Measurements from ENCODE around the gene LSM14A. TPM values are rescaled to one million over a fixed set of nuclear protein-coding genes. Genes with fewer than 3 reads are reported as not detected.

LSM14A gene
- total and polyA plus RNA-seq, 2 of the 13 experiments (the other 11 are each of a cell fraction or from before 2014, with no cell fraction given) = 77.0 to 83.6 TPM

GRCh38 chr19:34171877-34172660, at the start of gene LSM14A (continued):
- TF ChIP-seq ZBTB34 (CRISPR knock-in tag; IDR thresholded peaks at IDR 0.05) = no peak
- peak; percentile 40; the same call in 1 of the 2 replicates for TF ChIP-seq TGIF2 (CRISPR knock-in tag; IDR thresholded peaks at IDR 0.05)
- TF ChIP-seq MTF1 (CRISPR knock-in tag; IDR thresholded peaks at IDR 0.05) = no peak
- no peak for TF ChIP-seq ZNF10 (CRISPR knock-in tag; IDR thresholded peaks at IDR 0.05; ENCODE audit: borderline replicate concordance, low read depth)
- TF ChIP-seq ZNF589 (CRISPR knock-in tag; conservative IDR thresholded peaks at IDR 0.05) = peak; percentile 47; the same call in 1 of the 2 replicates
- TF ChIP-seq TOPORS (CRISPR knock-in tag; IDR thresholded peaks at IDR 0.05) = peak; percentile 38; the same call in 1 of the 2 replicates
- TF ChIP-seq ZNF878 (CRISPR knock-in tag; IDR thresholded peaks at IDR 0.05) = no peak; the same call in 1 of the 2 replicates
- TF ChIP-seq ZBTB40 (IDR thresholded peaks at IDR 0.05) = no peak
- peak; percentile 51 for TF ChIP-seq ZBTB40 (CRISPR knock-in tag; IDR thresholded peaks at IDR 0.05)
- no peak; the same call in 1 of the 2 replicates for TF ChIP-seq ZNF274 (CRISPR knock-in tag; IDR thresholded peaks at IDR 0.05)
- peak; percentile 42; the same call in 1 of the 3 replicates for TF ChIP-seq MXI1 (IDR thresholded peaks at IDR 0.05; ENCODE audit: borderline replicate concordance, low read depth, low read length)
- TF ChIP-seq NBN (conservative IDR thresholded peaks at IDR 0.05) = no peak
- no peak for TF ChIP-seq RXRB (CRISPR knock-in tag; IDR thresholded peaks at IDR 0.05; ENCODE audit: borderline replicate concordance)
- TF ChIP-seq SIX1 (CRISPR knock-in tag; IDR thresholded peaks at IDR 0.05; ENCODE audit: borderline replicate concordance) = no peak
- TF ChIP-seq ELK4 (CRISPR knock-in tag; IDR thresholded peaks at IDR 0.05; ENCODE audit: borderline replicate concordance) = no peak
- no peak for TF ChIP-seq JDP2 (CRISPR knock-in tag; IDR thresholded peaks at IDR 0.05; ENCODE audit: borderline replicate concordance)
- TF ChIP-seq ISX (CRISPR knock-in tag; conservative IDR thresholded peaks at IDR 0.05) = no peak
- no peak; the same call in 1 of the 2 replicates for TF ChIP-seq TEF (CRISPR knock-in tag; IDR thresholded peaks at IDR 0.05)
